WTC11 (cell line): Measurements from ENCODE around the gene RANGAP1. TPM values are rescaled to one million over a fixed set of nuclear protein-coding genes. Genes with fewer than 3 reads are reported as not detected.

Experiments used
- ATAC-seq: fragments of 200-7000 bp; cut with Tn5 transposase; 2 replicates; pipeline ENCODE4 v1.10.0; 2021; ENCODE audit warnings: mild to moderate bottlenecking, moderate library complexity
- CTCF ChIA-PET: fragments of 300-600 bp; sonication (Branson Sonifier 250); formaldehyde crosslinking; loops from one replicate; lab custom pipeline; 2021; ENCODE audit warnings: antibody characterized with exemption; lab: Charles Lee
- POLR2A ChIA-PET: fragments of 350-600 bp; sonication (Branson Sonifier 250); formaldehyde crosslinking; loops from one replicate; lab custom pipeline; 2021; ENCODE audit warnings: antibody characterized with exemption; lab: Charles Lee
- DNase-seq: peaks from one replicate; pipeline ENCODE4 v3.0.0; 2021; ENCODE audit warnings: low spot score
- H3K27ac Mint-ChIP-seq: 2 replicates; pipeline ENCODE4 v1.8.0; 2021; ENCODE audit warnings: mixed read lengths
- H3K27me3 Mint-ChIP-seq: 2 replicates; pipeline ENCODE4 v1.8.0; 2021; ENCODE audit warnings: low read depth, mild to moderate bottlenecking, moderate library complexity, mixed read lengths
- H3K36me3 Mint-ChIP-seq: 2 replicates; pipeline ENCODE4 v1.8.0; 2021; ENCODE audit warnings: mixed read lengths
- H3K4me1 Mint-ChIP-seq: 2 replicates; pipeline ENCODE4 v1.8.0; 2022; ENCODE audit warnings: mixed read lengths
- H3K4me3 Mint-ChIP-seq: 2 replicates; pipeline ENCODE4 v1.8.0; 2021; ENCODE audit warnings: mild to moderate bottlenecking, moderate library complexity, mixed read lengths
- H3K9me3 Mint-ChIP-seq: 2 replicates; pipeline ENCODE4 v1.8.0; 2021; ENCODE audit warnings: mixed read lengths
- CREM ChIP-seq: sonication (generic); formaldehyde crosslinking; IDR thresholded peaks from 2 replicates; pipeline ENCODE4 v1.8.1; 2022; ENCODE audit warnings: mild to moderate bottlenecking, missing genetic modification reagents, moderate library complexity
- ELF4 ChIP-seq: sonication (generic); formaldehyde crosslinking; IDR thresholded peaks from 2 replicates; pipeline ENCODE4 v1.8.1; 2022; ENCODE audit warnings: low read depth, mild to moderate bottlenecking, moderate library complexity, missing genetic modification reagents
- GABPB1 ChIP-seq: sonication (generic); formaldehyde crosslinking; IDR thresholded peaks from 2 replicates; pipeline ENCODE4 v1.8.1; 2023; ENCODE audit warnings: mild to moderate bottlenecking, missing genetic modification reagents
- NFE2L1 ChIP-seq: sonication (generic); formaldehyde crosslinking; IDR thresholded peaks from 2 replicates; pipeline ENCODE4 v1.8.1; 2023; ENCODE audit warnings: missing genetic modification reagents
- RELA ChIP-seq: sonication (generic); formaldehyde crosslinking; IDR thresholded peaks from 2 replicates; pipeline ENCODE4 v1.8.1; 2022; ENCODE audit warnings: missing genetic modification reagents, mild to moderate bottlenecking, borderline replicate concordance
- TP53 ChIP-seq: sonication (generic); formaldehyde crosslinking; IDR thresholded peaks from 2 replicates; pipeline ENCODE4 v1.8.1; 2023; ENCODE audit warnings: mild to moderate bottlenecking, missing genetic modification reagents
- ZNF121 ChIP-seq: sonication (generic); formaldehyde crosslinking; IDR thresholded peaks from 2 replicates; pipeline ENCODE4 v1.8.0; 2023; ENCODE audit warnings: missing genetic modification reagents
- ZNF232 ChIP-seq: sonication (generic); formaldehyde crosslinking; IDR thresholded peaks from 2 replicates; pipeline ENCODE4 v1.8.0; 2022; ENCODE audit warnings: mild to moderate bottlenecking, missing genetic modification reagents
- ZNF263 ChIP-seq: sonication (generic); formaldehyde crosslinking; IDR thresholded peaks from 2 replicates; pipeline ENCODE4 v1.8.1; 2022; ENCODE audit warnings: low read depth, mild to moderate bottlenecking, moderate library complexity, missing genetic modification reagents
- ZNF396 ChIP-seq: fragments of 250-450 bp; sonication (Bioruptor Pico); IDR thresholded peaks from 2 replicates; pipeline ENCODE4 v1.8.0; 2021; ENCODE audit warnings: mild to moderate bottlenecking, moderate library complexity, borderline replicate concordance
- total RNA-seq: library from RNA; stranded (reverse); gene quantifications from 3 replicates; pipeline ENCODE4 v1.2.3, GENCODE V29; 2021
- TF ChIP-seq, protein P1 (sequence below): fragments of 250-450 bp; sonication (Bioruptor Pico); IDR thresholded peaks from 2 replicates; pipeline ENCODE4 v1.9.0; 2021; ENCODE audit warnings: mild to moderate bottlenecking, borderline replicate concordance
- TF ChIP-seq, protein P2 (sequence below): fragments of 250-450 bp; sonication (Bioruptor Pico); IDR thresholded peaks from 2 replicates; pipeline ENCODE4 v1.8.0; 2021; ENCODE audit warnings: mild to moderate bottlenecking
- TF ChIP-seq, protein P3 (sequence below): sonication (generic); formaldehyde crosslinking; IDR thresholded peaks from 2 replicates; pipeline ENCODE4 v1.8.1; 2022; ENCODE audit warnings: low read depth, missing genetic modification reagents, borderline replicate concordance
- TF ChIP-seq, protein P4 (sequence below): sonication (generic); formaldehyde crosslinking; IDR thresholded peaks from 2 replicates; pipeline ENCODE4 v1.8.0; 2023; ENCODE audit warnings: missing genetic modification reagents
- TF ChIP-seq, protein P5 (sequence below): sonication (generic); formaldehyde crosslinking; IDR thresholded peaks from 2 replicates; pipeline ENCODE4 v1.8.0; 2022; ENCODE audit warnings: mild to moderate bottlenecking, missing genetic modification reagents
- TF ChIP-seq, protein P6 (sequence below): sonication (generic); formaldehyde crosslinking; IDR thresholded peaks from 2 replicates; pipeline ENCODE4 v1.8.1; 2023; ENCODE audit warnings: mild to moderate bottlenecking, missing genetic modification reagents, borderline replicate concordance
- TF ChIP-seq, protein P7 (sequence below): sonication (generic); formaldehyde crosslinking; IDR thresholded peaks from 2 replicates; pipeline ENCODE4 v1.8.1; 2022; ENCODE audit warnings: low read depth, mild to moderate bottlenecking, moderate library complexity, missing genetic modification reagents, borderline replicate concordance

The RANGAP1 gene
- total RNA-seq, 1 experiment from 2014 or later: 160 TPM

DNA sequence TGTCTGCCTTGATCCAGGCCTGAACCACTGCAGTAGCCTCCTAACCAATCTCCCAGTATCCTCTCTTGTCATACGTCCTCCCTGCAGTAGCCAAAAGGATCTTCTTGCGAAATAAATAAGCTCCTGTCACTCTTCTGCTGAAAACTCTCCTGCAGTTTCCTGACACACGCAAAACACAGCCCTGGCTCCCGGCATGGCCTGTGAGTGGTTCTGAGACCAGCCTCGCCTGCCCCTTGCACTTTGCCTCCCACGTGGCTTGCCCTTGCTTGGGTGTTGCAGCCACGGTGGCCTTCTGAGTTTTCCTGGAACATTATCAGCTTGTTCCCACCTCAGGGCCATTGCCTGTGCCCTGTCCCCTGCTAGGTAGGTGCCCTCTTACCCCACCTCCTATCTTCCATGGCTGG lies 22.6 kb upstream of the RANGAP1 start:
- DNase-seq (no peak), ATAC-seq (no peak)
- CTCF ChIA-PET: interaction anchor here (1.5 kb wide), 1 partner anchor 71 kb away, joined by 5 read pairs; no protein-coding TSS in a partner anchor
- TF ChIP-seq GABPB1 (CRISPR knock-in tag) (peak; percentile 80; the same call in 1 of the 2 replicates), ZNF263 (CRISPR knock-in tag) (no peak), RELA (CRISPR knock-in tag) (no peak)
- TF ChIP-seq, protein P1, sequence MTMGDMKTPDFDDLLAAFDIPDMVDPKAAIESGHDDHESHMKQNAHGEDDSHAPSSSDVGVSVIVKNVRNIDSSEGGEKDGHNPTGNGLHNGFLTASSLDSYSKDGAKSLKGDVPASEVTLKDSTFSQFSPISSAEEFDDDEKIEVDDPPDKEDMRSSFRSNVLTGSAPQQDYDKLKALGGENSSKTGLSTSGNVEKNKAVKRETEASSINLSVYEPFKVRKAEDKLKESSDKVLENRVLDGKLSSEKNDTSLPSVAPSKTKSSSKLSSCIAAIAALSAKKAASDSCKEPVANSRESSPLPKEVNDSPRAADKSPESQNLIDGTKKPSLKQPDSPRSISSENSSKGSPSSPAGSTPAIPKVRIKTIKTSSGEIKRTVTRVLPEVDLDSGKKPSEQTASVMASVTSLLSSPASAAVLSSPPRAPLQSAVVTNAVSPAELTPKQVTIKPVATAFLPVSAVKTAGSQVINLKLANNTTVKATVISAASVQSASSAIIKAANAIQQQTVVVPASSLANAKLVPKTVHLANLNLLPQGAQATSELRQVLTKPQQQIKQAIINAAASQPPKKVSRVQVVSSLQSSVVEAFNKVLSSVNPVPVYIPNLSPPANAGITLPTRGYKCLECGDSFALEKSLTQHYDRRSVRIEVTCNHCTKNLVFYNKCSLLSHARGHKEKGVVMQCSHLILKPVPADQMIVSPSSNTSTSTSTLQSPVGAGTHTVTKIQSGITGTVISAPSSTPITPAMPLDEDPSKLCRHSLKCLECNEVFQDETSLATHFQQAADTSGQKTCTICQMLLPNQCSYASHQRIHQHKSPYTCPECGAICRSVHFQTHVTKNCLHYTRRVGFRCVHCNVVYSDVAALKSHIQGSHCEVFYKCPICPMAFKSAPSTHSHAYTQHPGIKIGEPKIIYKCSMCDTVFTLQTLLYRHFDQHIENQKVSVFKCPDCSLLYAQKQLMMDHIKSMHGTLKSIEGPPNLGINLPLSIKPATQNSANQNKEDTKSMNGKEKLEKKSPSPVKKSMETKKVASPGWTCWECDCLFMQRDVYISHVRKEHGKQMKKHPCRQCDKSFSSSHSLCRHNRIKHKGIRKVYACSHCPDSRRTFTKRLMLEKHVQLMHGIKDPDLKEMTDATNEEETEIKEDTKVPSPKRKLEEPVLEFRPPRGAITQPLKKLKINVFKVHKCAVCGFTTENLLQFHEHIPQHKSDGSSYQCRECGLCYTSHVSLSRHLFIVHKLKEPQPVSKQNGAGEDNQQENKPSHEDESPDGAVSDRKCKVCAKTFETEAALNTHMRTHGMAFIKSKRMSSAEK (CRISPR knock-in tag): no peak
- H3K27me3 Mint-ChIP-seq: no peaks in the 10 kb centered on the region
- peak overlapping the region; percentile 39 for H3K27ac Mint-ChIP-seq
- H3K9me3 Mint-ChIP-seq: peaks cover 3% of the 10 kb centered on the region; the same call in 1 of the 2 replicates
- peaks cover 18% of the 10 kb centered on the region for H3K36me3 Mint-ChIP-seq
- H3K4me3 Mint-ChIP-seq: no peak overlapping the region
- POLR2A ChIA-PET: no interaction called here
- peaks cover 24% of the 10 kb centered on the region for H3K4me1 Mint-ChIP-seq

DNA sequence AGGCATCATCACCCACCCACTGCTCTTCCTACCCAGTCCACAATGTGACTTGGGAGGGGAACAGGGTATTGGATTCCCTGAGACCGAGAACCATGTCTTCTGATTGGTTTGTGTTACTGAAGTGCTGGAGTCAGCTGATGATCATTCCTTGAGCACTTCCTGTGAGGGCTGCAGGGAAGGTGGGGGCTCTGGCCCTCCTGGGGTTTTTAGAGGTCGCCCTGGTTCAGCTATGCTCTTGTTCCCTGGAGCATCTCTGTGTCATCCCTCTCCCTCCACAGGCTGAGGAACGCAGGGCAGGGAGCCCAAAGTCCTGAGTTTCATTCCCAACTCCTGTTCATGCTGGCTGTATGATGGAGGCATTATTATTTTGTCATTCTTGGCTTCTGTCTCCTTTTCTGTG lies 22.1 kb upstream of the RANGAP1 start:
- peak; percentile 41 for ATAC-seq
- H3K4me3 Mint-ChIP-seq: no peak overlapping the region
- H3K27me3 Mint-ChIP-seq: no peaks in the 10 kb centered on the region
- TF ChIP-seq, protein P2, sequence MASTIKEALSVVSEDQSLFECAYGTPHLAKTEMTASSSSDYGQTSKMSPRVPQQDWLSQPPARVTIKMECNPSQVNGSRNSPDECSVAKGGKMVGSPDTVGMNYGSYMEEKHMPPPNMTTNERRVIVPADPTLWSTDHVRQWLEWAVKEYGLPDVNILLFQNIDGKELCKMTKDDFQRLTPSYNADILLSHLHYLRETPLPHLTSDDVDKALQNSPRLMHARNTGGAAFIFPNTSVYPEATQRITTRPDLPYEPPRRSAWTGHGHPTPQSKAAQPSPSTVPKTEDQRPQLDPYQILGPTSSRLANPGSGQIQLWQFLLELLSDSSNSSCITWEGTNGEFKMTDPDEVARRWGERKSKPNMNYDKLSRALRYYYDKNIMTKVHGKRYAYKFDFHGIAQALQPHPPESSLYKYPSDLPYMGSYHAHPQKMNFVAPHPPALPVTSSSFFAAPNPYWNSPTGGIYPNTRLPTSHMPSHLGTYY (CRISPR knock-in tag): no peak
- TF ChIP-seq, protein P3, sequence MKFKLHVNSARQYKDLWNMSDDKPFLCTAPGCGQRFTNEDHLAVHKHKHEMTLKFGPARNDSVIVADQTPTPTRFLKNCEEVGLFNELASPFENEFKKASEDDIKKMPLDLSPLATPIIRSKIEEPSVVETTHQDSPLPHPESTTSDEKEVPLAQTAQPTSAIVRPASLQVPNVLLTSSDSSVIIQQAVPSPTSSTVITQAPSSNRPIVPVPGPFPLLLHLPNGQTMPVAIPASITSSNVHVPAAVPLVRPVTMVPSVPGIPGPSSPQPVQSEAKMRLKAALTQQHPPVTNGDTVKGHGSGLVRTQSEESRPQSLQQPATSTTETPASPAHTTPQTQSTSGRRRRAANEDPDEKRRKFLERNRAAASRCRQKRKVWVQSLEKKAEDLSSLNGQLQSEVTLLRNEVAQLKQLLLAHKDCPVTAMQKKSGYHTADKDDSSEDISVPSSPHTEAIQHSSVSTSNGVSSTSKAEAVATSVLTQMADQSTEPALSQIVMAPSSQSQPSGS (CRISPR knock-in tag): no peak
- TF ChIP-seq, all 79 proteins: peak for 0
- Mint-ChIP-seq H3K4me1 (peaks cover 28% of the 10 kb centered on the region), H3K27ac (peak overlapping the region; percentile 39), H3K9me3 (peaks cover 3% of the 10 kb centered on the region; the same call in 1 of the 2 replicates), H3K36me3 (peaks cover 18% of the 10 kb centered on the region)
- no peak for DNase-seq
- CTCF ChIA-PET: interaction anchor here (1.5 kb wide), 1 partner anchor 70 kb away, joined by 5 read pairs; no protein-coding TSS in a partner anchor
- POLR2A ChIA-PET: no interaction called here

DNA sequence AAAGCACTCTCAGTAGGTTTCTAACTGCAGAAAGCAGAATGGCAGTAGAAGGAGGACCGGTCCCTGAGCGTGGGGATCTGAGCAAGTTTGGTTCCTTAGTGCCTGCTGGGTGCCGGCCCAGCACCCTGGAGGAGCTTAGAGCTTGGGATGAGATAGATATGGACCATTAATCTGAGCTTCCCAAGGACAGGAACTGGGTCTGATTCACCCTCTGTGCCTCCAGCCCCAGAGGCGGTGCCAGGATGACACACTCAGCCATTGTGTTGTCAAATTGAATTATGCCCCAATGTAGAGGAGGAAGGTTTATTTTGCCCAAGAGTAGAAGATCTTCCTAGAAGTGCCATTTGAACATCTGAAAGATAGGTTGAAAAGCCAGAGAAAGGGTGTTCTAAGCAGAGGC lies 19.7 kb upstream of the RANGAP1 start:
- ATAC-seq: no peak
- Mint-ChIP-seq H3K27me3 (no peaks in the 10 kb centered on the region), H3K9me3 (no peaks in the 10 kb centered on the region), H3K27ac (peak overlapping the region; percentile 34), H3K4me1 (peaks cover 28% of the 10 kb centered on the region), H3K36me3 (peaks cover 18% of the 10 kb centered on the region), H3K4me3 (no peak overlapping the region)
- ChIA-PET CTCF (interaction anchor here (0.7 kb wide), 1 partner anchor 227 kb away, joined by 4 read pairs; no protein-coding TSS in a partner anchor), POLR2A (no interaction called here)
- DNase-seq: no peak
- TF ChIP-seq NFE2L1 (CRISPR knock-in tag) (no peak), ZNF232 (no peak), ZNF121 (CRISPR knock-in tag) (no peak), ELF4 (CRISPR knock-in tag) (no peak), ZNF396 (CRISPR knock-in tag) (no peak), TP53 (CRISPR knock-in tag) (no peak), CREM (CRISPR knock-in tag) (no peak)
- TF ChIP-seq, protein P4, sequence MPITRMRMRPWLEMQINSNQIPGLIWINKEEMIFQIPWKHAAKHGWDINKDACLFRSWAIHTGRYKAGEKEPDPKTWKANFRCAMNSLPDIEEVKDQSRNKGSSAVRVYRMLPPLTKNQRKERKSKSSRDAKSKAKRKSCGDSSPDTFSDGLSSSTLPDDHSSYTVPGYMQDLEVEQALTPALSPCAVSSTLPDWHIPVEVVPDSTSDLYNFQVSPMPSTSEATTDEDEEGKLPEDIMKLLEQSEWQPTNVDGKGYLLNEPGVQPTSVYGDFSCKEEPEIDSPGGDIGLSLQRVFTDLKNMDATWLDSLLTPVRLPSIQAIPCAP (CRISPR knock-in tag): no peak
- TF ChIP-seq, protein P5, sequence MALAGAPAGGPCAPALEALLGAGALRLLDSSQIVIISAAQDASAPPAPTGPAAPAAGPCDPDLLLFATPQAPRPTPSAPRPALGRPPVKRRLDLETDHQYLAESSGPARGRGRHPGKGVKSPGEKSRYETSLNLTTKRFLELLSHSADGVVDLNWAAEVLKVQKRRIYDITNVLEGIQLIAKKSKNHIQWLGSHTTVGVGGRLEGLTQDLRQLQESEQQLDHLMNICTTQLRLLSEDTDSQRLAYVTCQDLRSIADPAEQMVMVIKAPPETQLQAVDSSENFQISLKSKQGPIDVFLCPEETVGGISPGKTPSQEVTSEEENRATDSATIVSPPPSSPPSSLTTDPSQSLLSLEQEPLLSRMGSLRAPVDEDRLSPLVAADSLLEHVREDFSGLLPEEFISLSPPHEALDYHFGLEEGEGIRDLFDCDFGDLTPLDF (CRISPR knock-in tag): no peak
- TF ChIP-seq, protein P6, sequence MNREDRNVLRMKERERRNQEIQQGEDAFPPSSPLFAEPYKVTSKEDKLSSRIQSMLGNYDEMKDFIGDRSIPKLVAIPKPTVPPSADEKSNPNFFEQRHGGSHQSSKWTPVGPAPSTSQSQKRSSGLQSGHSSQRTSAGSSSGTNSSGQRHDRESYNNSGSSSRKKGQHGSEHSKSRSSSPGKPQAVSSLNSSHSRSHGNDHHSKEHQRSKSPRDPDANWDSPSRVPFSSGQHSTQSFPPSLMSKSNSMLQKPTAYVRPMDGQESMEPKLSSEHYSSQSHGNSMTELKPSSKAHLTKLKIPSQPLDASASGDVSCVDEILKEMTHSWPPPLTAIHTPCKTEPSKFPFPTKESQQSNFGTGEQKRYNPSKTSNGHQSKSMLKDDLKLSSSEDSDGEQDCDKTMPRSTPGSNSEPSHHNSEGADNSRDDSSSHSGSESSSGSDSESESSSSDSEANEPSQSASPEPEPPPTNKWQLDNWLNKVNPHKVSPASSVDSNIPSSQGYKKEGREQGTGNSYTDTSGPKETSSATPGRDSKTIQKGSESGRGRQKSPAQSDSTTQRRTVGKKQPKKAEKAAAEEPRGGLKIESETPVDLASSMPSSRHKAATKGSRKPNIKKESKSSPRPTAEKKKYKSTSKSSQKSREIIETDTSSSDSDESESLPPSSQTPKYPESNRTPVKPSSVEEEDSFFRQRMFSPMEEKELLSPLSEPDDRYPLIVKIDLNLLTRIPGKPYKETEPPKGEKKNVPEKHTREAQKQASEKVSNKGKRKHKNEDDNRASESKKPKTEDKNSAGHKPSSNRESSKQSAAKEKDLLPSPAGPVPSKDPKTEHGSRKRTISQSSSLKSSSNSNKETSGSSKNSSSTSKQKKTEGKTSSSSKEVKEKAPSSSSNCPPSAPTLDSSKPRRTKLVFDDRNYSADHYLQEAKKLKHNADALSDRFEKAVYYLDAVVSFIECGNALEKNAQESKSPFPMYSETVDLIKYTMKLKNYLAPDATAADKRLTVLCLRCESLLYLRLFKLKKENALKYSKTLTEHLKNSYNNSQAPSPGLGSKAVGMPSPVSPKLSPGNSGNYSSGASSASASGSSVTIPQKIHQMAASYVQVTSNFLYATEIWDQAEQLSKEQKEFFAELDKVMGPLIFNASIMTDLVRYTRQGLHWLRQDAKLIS (CRISPR knock-in tag): no peak
- TF ChIP-seq, protein P7, sequence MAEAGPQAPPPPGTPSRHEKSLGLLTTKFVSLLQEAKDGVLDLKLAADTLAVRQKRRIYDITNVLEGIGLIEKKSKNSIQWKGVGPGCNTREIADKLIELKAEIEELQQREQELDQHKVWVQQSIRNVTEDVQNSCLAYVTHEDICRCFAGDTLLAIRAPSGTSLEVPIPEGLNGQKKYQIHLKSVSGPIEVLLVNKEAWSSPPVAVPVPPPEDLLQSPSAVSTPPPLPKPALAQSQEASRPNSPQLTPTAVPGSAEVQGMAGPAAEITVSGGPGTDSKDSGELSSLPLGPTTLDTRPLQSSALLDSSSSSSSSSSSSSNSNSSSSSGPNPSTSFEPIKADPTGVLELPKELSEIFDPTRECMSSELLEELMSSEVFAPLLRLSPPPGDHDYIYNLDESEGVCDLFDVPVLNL: no peak
